ENCODE measurements around the gene WDPCP.
"Not testable (repeated sequence)": the region's sequence is repeated elsewhere in the genome, so short reads cannot be mapped to it uniquely, and the experiment has no call there.

The WDPCP gene

GRCh38 chr2:63218800-63219526, 369.3 kb downstream of the WDPCP start:
- DNase-seq, result no peak

- DNase-seq, result no peak
These were observed 393.0 kb downstream of the WDPCP start for GRCh38 chr2:63195310-63195709.

DNA sequence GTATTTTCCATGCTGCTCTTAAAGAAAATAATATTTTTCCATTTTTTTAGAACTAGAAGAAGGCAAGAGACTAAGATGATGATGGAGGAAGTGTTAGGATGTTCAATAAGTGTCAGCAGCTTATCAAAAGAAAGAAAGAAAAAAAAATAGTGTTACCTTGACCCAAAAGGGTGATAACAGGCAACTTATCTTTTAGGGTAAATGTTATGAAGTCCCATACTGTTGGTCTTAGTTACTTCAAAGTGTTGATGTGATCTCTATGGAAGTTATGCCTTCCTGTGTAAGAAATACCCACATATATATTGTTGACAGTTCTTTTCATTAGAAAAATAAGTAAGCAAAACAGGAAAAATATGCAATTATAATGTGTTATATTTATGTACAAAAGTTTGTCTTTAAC, 394.1 kb downstream of the WDPCP start:
- no peak for DNase-seq

DNA sequence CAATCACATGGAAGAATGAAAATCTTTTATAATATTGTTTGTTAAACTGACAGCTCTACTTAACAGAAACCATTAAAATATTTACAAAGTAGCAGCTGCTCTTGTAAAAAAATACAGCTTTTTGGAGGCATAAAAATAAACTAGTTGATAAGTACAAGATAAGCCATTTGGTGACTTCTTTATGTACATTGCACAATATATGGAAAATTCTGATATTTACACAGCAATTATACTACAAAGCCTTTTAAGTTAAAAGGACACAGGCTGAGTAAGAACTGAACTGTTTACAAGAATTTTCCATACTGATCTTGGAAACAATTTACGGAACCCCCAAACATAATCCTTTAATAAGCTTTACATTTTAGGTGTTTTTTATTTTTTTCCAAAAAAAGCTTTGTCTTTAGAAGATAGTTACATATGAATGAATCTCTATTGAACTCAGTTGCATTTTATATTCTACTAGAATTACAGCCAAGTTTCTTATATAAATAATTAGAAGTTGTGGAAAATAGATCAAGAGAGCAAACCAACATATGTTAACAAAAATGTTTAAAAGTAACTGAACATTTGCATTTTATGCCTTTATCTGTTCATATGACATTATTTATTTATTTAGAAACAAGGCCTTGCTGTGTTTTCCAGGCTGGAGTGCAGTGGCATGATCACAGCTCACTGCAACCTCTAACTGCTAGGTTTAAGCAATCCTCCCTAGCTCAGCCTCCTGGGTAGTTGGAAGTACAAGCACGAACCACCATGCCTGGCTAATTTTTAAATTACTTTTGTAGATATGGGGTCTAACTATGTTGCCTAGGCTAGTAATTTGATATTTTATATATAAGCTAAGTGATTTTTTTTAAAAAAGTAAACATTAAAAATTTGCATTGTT, 395.1 kb downstream of the WDPCP start:
- peak; percentile 1 for DNase-seq

DNA sequence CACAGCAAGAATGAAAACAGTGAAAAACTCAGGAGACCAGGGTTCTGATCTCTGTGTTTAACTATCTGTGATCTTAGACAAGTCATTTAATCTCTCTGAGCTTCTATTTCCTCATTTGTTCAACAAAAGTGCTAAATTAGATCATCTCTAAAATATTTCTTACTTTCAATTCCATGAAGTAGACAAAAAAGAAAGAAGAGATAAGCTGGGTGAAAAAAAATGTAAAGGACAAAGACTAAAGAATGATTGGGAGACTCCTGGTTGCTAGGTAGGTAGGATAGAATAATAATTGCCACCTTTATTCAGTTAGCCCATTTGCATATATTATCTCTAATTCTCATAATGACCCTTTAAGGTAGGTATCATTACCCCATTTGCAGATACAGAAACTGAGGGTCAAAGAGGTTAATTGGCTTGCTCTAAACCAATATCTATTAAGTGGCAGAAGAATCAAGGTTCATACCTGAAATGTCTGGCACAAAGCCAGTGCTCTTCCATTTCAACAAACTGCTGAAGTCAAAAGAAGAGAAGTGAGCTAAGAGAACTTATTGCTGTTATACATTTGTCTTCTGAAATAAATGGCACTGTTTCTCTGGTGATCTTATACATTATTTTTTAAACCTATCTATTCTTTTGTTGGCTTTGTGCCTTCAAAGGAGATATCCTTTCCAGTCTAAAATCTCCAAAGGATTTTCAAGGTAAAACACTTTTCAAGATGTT, 395.9 kb downstream of the WDPCP start:
- DNase-seq, result peak; percentile 19

- no peak for DNase-seq
These were observed 399.3 kb downstream of the WDPCP start for GRCh38 chr2:63189026-63189425.

DNA sequence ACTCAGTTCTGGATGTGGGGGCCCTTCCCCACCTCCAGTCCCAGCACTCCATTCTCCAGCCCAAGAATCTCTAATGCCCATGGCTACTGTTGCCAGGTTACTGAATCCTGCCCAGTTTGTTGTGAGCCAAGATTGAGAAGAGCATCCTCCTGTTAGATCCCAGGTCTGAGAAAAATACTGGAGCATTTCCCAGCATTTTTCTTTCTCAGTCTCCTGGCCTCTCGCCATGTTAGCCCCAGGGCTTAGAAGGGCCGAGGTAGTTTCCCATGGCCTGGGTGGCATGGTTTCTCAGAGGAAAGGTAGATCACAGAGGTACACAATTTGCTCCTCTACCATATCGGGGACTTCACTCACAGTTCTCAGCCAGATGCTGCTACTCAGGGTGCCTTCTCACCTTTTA, 401.9 kb downstream of the WDPCP start:
- no peak for DNase-seq

DNA sequence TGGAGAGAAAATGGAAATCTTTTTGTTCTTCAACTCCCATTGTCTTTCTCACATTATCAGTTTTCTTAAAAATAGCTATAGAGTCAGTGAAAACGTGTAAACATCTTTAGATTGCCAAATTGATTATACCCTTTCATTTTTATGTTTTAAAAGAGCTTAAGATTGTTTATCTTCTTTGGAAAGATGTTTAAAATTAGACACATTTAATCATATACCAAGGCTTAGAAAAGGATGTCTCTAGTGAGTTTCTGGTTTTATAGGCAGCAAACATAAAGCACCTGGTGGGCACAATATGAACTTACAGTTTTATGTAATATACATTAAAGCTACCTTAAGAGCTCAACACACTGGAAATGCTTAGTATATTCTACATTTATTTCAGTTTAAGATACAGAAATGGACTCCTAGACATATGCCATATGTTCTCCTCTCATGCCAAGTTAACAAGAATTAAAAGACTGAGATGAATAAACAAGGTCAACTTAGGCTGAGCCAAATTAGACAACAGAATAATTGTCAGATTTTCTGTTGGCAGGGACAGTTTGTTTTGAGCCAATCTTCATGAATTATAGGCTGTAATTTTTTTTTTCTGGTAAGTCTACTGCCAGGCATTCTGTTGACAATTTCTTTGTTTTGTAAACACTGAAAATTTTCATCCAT, 425.0 kb downstream of the WDPCP start:
- DNase-seq, result no peak

DNA sequence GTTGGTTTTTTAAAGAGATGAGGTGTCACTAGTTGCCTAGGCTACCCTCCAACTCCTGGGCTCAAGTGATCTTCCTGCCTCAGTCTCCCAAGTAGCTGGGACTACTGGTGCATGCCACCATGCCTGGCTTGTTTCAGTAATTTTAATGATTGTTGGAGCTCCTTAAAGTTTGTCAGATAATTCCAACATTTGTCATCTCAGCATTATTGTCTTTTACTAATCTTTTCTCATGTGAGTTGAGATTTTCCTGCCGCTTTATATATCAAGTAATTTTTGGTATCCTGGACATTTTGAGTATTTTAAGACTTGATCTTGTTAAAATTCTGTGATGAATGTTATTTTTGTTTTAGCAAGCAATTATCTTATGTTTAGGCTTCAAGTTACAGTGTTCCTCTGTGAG, 429.0 kb downstream of the WDPCP start:
- no peak for DNase-seq

- not testable (repeated sequence) for DNase-seq
These were observed 451.6 kb downstream of the WDPCP start for GRCh38 chr2:63136683-63137082.

DNA sequence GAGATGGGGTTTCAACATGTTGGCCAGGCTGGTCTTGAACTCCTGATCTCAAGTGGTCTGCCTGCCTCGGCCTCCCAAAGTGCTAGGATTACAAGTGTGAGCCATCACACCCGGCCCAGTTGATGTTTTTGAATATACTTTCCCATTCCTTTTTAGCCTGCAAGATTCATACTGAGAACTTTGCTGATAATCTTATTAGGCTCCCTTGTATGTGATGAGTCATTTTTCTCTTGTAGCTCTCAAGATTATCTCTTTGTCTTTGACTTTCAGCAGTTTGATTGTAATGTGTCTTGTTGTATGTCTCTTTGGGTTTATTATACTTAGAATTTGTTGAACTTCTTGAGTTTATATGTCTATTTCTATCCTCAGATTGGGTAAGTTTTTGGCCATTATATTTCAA, 456.3 kb downstream of the WDPCP start:
- DNase-seq, result no peak

DNA sequence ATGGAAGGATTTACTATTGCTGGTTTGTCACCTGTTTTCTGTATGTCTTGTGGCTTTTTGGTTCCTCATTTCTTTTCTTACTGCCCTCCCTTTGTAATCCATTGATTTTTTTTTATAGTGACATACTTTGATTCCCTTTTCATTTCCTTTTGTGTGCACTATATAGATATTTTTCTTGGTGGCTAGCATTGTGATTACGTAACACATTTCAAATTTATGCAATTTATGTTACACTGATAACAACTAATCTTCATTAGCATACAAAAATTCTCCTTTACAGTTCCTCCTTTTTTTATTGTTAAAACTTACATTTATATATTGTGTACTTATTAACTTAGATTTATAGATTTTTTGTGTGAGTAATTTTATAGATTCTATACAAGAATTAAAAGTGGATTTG, 457.1 kb downstream of the WDPCP start:
- DNase-seq, result no peak

GRCh38 chr2:63127594-63127993, 460.7 kb downstream of the WDPCP start:
- DNase-seq, result no peak

DNA sequence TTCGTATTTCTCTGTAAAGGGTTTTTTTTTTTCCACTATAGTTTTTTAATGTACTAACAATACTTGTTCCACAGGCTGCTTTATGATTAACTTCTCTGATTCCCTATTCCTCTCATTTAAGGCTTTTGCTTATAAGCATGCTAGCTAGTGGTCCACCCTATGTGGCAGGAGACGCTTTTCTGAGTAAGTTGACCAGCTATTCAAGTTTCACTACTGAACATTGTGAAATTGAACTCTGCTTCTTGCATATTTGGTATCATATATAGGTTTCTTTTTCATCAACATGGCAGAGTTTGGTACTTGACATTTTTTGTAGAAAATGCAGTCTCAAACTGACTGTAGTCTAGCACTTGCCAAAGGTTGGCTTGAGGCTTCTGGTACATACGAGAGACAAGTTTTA, 463.4 kb downstream of the WDPCP start:
- DNase-seq, result no peak

GRCh38 chr2:63124218-63124617, 464.1 kb downstream of the WDPCP start:
- DNase-seq, result no peak

DNA sequence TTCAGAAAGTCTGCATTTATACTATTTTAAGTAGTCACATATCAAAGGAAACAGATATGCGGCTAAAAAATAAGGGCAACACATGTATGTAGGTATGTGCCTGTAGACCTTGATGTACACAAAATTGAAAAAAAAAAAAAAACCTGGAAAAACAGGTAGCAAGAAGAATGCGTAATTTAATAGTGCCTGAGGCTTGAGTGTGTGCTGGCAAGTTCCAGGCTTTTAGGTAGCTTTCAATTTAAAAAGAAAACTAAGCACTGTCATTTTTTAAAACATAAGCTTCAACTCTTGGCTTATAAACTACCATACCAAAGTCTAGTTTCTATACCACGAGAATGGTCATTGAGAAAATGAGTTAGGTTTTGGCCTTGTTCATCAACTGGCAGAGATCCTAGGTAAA, 465.4 kb downstream of the WDPCP start:
- no peak for DNase-seq

GRCh38 chr2:63121055-63121834, 467.0 kb downstream of the WDPCP start:
- no peak for DNase-seq

GRCh38 chr2:63118821-63119220, 469.5 kb downstream of the WDPCP start:
- DNase-seq, result no peak

- no peak for DNase-seq
These were observed 483.8 kb downstream of the WDPCP start for GRCh38 chr2:63104482-63104881.

GRCh38 chr2:63101954-63102353, 486.3 kb downstream of the WDPCP start:
- DNase-seq, result no peak

- no peak for DNase-seq
These were observed 489.2 kb downstream of the WDPCP start for GRCh38 chr2:63099032-63099431.

GRCh38 chr2:63096491-63096890, 491.8 kb downstream of the WDPCP start:
- DNase-seq, result no peak
